ENCODE measurements around the gene CDH24. TPM values are rescaled to one million over a fixed set of nuclear protein-coding genes. Genes with fewer than 3 reads are reported as not detected.

The CDH24 gene
- total and polyA plus RNA-seq, 2 of the 13 experiments (the other 11 are each of a cell fraction or from before 2014, with no cell fraction given), result 0.69 to 0.99 TPM

GRCh38 chr14:23071244-23071920, 14.1 kb upstream of the CDH24 start (continued):
- TF ChIP-seq ZNF318 (CRISPR knock-in tag; IDR thresholded peaks at IDR 0.05), result no peak
- 0 out of 2 replicates have a peak, but pooled peaks have one; percentile 78 for TF ChIP-seq AKAP8 (CRISPR knock-in tag; IDR thresholded peaks at IDR 0.05)
- TF ChIP-seq MED1 (CRISPR knock-in tag; IDR thresholded peaks at IDR 0.05), result peak; percentile 70
- TF ChIP-seq NFKBIZ (CRISPR knock-in tag; IDR thresholded peaks at IDR 0.05), result 0 out of 2 replicates have a peak, but pooled peaks have one; percentile 70
- no peak for TF ChIP-seq BATF2 (CRISPR knock-in tag; IDR thresholded peaks at IDR 0.05)
- TF ChIP-seq KMT2B (CRISPR knock-in tag; IDR thresholded peaks at IDR 0.05), result peak; percentile 82
- peak; percentile 62 for TF ChIP-seq FOSL2 (CRISPR knock-in tag; IDR thresholded peaks at IDR 0.05)
- no peak for TF ChIP-seq CEBPB (IDR thresholded peaks at IDR 0.05; ENCODE audit: borderline replicate concordance, low read depth, low read length)
- TF ChIP-seq DMAP1 (CRISPR knock-in tag; IDR thresholded peaks at IDR 0.05), result peak; percentile 80; the same call in 1 of the 2 replicates
- TF ChIP-seq ZNF678 (CRISPR knock-in tag; IDR thresholded peaks at IDR 0.05), result no peak; the same call in 1 of the 2 replicates
- peak; percentile 74 for TF ChIP-seq ZNF770 (CRISPR knock-in tag; IDR thresholded peaks at IDR 0.05)
- TF ChIP-seq ZNF414 (CRISPR knock-in tag; IDR thresholded peaks at IDR 0.05), result peak; percentile 95; the same call in 1 of the 2 replicates
- no peak for TF ChIP-seq SP2 (CRISPR knock-in tag; IDR thresholded peaks at IDR 0.05)
- no peak for TF ChIP-seq HHEX (CRISPR knock-in tag; IDR thresholded peaks at IDR 0.05)
- peak; percentile 88 for TF ChIP-seq ZNF574 (CRISPR knock-in tag; IDR thresholded peaks at IDR 0.05)
